Esophagus squamous epithelium (tissue), 4 donors: Measurements from ENCODE around the gene LRRC4C.

Experiments used
- POLR2A ChIP-seq, 4 donors: fragments of 450-650 bp; IDR thresholded peaks; one replicate each; pipeline ENCODE4 v1.6.1; 2017; ENCODE audit warnings: antibody characterized with exemption in 4 of 4, mild to moderate bottlenecking in 4 of 4, moderate library complexity in 3 of 4
- TF ChIP-seq, protein P1 (sequence below), 6 experiments: fragments of 450-650 bp in 4 of 6; fragments of 200-600 bp in 2 of 6; sonication (generic) in 2 of 6; IDR thresholded peaks; one replicate each; pipeline ENCODE4 v1.5.1; 2016 to 2019; ENCODE audit warnings: antibody characterized with exemption in 6 of 6, mild to moderate bottlenecking in 4 of 6, moderate library complexity in 4 of 6

GRCh38 chr11:40938002-40938401 is 521.5 kb downstream of the LRRC4C start:
- TF ChIP-seq POLR2A (IDR thresholded peaks at IDR 0.05) = no peak
- TF ChIP-seq, protein P1, sequence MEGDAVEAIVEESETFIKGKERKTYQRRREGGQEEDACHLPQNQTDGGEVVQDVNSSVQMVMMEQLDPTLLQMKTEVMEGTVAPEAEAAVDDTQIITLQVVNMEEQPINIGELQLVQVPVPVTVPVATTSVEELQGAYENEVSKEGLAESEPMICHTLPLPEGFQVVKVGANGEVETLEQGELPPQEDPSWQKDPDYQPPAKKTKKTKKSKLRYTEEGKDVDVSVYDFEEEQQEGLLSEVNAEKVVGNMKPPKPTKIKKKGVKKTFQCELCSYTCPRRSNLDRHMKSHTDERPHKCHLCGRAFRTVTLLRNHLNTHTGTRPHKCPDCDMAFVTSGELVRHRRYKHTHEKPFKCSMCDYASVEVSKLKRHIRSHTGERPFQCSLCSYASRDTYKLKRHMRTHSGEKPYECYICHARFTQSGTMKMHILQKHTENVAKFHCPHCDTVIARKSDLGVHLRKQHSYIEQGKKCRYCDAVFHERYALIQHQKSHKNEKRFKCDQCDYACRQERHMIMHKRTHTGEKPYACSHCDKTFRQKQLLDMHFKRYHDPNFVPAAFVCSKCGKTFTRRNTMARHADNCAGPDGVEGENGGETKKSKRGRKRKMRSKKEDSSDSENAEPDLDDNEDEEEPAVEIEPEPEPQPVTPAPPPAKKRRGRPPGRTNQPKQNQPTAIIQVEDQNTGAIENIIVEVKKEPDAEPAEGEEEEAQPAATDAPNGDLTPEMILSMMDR (IDR thresholded peaks at IDR 0.05) = no peak
